Activated effector memory CD4-positive, alpha-beta T cell treated with anti-CD3 and anti-CD28 coated beads, Interleukin-2, amount 50 U/mL, for 16 hours (primary cell): ENCODE data around the gene ITPRID1.

Source experiments
- DNase-seq: peaks from one replicate; pipeline ENCODE4 v3.0.0-alpha.2; 2020

The ITPRID1 gene

DNA sequence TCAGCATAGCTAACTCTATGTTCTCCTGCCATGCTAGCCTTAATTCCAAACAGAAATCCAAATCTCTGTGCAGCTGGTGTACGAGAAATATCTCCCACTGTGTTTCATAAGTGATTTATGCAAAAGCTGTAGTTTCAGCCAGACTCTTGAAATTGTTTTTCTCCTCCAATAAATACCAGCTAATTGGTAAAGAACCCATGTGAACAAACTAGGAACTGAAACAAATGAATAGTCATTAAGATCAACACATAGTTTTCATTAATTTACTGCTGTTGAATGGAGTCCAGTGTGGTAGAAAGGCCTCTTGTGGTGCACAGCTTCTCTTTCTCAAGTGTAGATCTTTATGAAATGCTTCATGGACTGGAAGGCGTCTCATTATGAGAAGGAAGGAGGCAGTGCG, 191.5 kb downstream of the ITPRID1 start:
- no peak for DNase-seq

DNA sequence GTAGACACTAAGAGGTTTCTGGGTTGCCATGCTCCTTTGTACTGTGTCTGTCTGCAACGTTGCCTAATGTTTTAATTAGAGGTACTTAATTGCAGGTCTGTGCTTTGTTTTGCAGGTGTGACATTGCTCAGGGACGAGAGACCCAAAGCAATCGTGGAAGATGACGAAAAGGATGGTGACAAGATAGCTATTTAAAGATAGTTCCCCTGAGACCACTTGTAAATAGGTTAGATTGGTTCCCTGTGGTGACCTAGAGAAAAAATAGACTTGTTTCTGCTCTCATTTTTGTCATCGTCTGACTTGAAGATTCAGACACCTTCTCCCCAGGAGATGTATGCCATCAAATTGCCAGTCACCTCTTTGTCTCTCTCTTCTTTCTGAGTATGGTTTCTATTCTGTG, 193.2 kb downstream of the ITPRID1 start:
- DNase-seq: no peak
